ENCODE results near the gene GPC4.
"Not testable (repeated sequence)": the region's sequence is repeated elsewhere in the genome, so short reads cannot be mapped to it uniquely, and the experiment has no call there.

GPC4 gene

GRCh38 chrX:133302775-133303445 lies 112.4 kb downstream of the GPC4 start:
- no peak for DNase-seq

GRCh38 chrX:133300591-133300990 lies 114.7 kb downstream of the GPC4 start:
- DNase-seq: no peak

DNA sequence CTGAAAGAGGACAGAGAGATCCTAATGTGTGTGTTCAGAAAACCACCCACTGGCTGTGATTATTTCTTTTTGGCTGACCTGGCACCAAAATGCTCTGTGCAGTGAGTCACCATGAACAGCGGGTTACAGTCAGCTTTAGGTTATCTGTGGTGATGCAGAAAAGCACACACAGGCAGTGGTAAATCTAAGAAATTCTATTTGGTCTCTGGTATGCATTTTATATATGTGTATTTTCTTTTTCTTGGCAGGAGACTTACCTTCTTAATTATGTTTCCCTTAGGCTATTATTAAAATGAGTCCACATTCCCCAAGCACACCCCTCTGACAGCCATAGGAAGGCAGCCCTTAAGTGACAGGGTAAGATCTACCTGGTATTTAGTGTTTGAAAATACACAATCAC lies 118.0 kb downstream of the GPC4 start:
- peak; percentile 86 for DNase-seq

GRCh38 chrX:133294126-133294525 lies 121.2 kb downstream of the GPC4 start:
- DNase-seq: peak; percentile 54

DNA sequence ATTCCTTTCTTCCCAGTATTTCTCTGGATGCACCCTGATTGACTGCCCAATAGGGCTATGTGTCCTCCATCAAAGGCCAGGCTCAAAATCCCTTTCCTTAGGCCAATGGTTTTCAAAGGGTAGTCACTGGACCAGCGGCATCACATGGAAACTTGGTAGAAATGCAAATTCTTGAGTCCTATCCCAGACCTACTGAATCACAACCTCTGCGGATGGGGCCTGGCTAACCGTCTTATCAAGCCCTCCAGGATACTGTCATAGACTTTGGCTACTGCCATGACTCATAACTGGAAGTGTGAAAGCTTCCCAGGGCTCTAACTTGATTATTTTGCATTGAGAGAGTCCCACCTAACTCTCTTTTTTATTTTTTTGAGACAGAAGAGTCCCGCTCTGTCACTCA lies 125.2 kb downstream of the GPC4 start:
- DNase-seq: peak; percentile 25

- DNase-seq: no peak
Measured at GRCh38 chrX:133287860-133288259, 127.4 kb downstream of the GPC4 start.

- no peak for DNase-seq
Measured at GRCh38 chrX:133285341-133285740, 129.9 kb downstream of the GPC4 start.

- not testable (repeated sequence) for DNase-seq
Measured at GRCh38 chrX:133279112-133279730, 136.1 kb downstream of the GPC4 start.

- no peak for DNase-seq
Measured at GRCh38 chrX:133273180-133273579, 142.1 kb downstream of the GPC4 start.

GRCh38 chrX:133269168-133269567 lies 146.1 kb downstream of the GPC4 start:
- DNase-seq: no peak

DNA sequence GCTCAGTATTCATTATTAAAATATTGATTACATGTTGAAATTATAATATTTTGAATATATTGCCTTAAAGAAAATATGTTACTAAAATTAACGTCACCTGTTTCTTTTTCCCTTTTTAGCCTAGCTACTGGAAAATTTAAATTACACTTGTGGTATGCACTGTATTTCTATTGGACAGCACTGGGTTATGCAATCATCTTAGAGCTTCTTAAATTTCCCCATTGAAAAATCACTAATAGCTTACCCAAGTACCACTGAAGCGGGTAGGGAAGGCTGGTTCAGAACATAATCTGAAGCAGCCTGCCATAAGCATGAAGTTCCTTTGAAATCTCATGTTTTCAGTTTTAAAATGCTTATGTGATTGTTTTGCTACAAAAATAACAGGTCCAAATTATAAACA lies 147.7 kb downstream of the GPC4 start:
- DNase-seq: no peak

GRCh38 chrX:133265331-133265730 lies 150.0 kb downstream of the GPC4 start:
- peak; percentile 21 for DNase-seq

DNA sequence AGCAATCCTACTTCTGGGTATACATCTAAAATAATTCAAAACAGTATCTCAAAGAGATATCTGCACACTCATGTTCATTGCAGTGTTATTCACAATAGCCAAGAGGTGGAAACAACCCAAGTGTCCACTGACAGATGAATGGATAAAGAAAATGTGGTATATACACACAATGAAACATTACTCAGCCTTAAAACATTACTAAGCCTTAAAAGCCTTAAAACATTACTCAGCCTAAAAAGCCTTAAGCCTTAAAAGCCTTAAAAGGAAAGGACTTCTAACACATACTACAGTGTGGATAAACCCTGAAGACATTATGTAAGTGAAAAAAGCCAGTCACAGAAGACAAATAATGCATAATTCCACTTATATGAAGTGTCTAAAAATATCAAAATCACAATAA lies 156.8 kb downstream of the GPC4 start:
- DNase-seq: peak; percentile 80

GRCh38 chrX:133254666-133255065 lies 160.6 kb downstream of the GPC4 start:
- DNase-seq: peak; percentile 42

DNA sequence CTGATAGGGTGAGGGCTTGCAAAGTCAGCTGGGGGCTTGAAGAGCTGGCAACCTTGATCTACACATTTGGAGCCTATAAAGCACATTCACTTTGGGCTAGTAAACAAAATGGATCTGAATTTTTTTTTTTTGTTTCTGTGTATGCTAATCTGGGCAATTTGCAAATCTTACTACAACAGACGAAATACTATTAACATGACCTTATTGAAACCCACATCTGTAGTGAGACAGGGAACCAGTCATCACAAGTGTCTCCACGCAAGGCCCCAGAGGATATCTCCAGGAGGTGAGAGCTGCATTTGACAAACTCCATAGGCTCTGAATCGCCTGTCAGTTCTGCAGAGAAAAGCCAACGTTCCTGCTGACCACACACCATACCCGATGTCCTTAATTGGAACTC lies 164.1 kb downstream of the GPC4 start:
- no peak for DNase-seq

- DNase-seq: no peak
Measured at GRCh38 chrX:133250184-133251100, 164.8 kb downstream of the GPC4 start.
